Neural progenitor cell (in vitro differentiated cells): ENCODE measurements around the gene AFF2. TPM values are rescaled to one million over a fixed set of nuclear protein-coding genes. Genes with fewer than 3 reads are reported as not detected.

ENCODE experiments used
- DNase-seq: peaks from one replicate; pipeline ENCODE4 v3.0.0-alpha.2; 2016; ENCODE audit warnings: low spot score
- H2AFZ ChIP-seq: fragments of 200-600 bp; sonication (generic); replicated peaks from 2 replicates; pipeline ENCODE4 v1.6.1; 2016; ENCODE audit warnings: antibody characterized with exemption
- H3F3A ChIP-seq: fragments of 200-600 bp; sonication (generic); 2 replicates; pipeline ENCODE4 v1.6.1; 2016; ENCODE audit warnings: antibody characterized with exemption, low read depth
- H3K27ac ChIP-seq: fragments of 200-600 bp; sonication (generic); 2 replicates; pipeline ENCODE4 v1.5.1; 2016; ENCODE audit warnings: mild to moderate bottlenecking
- H3K27me3 ChIP-seq: fragments of 200-600 bp; sonication (generic); 2 replicates; pipeline ENCODE4 v1.6.1; 2016; ENCODE audit warnings: mild to moderate bottlenecking, moderate library complexity
- H3K36me3 ChIP-seq: fragments of 200-600 bp; sonication (generic); 2 replicates; pipeline ENCODE4 v1.5.1; 2016
- H3K4me1 ChIP-seq: fragments of 200-600 bp; sonication (generic); 2 replicates; pipeline ENCODE4 v1.6.1; 2016; ENCODE audit warnings: mixed run types
- H3K4me2 ChIP-seq: fragments of 200-600 bp; sonication (generic); 2 replicates; pipeline ENCODE4 v1.6.1; 2016
- H3K4me3 ChIP-seq: fragments of 200-600 bp; sonication (generic); 2 replicates; pipeline ENCODE4 v1.5.1; 2016
- H3K79me2 ChIP-seq: fragments of 200-600 bp; sonication (generic); 2 replicates; pipeline ENCODE4 v1.6.1; 2016; ENCODE audit warnings: low read depth
- H3K9ac ChIP-seq: fragments of 200-600 bp; sonication (generic); 2 replicates; pipeline ENCODE4 v1.6.1; 2016
- H3K9me3 ChIP-seq: fragments of 200-600 bp; sonication (generic); 2 replicates; pipeline ENCODE4 v1.5.1; 2016; ENCODE audit warnings: low read depth
- H4K20me1 ChIP-seq: fragments of 200-600 bp; sonication (generic); 2 replicates; pipeline ENCODE4 v1.6.1; 2016; ENCODE audit warnings: low read depth
- H3K27ac Mint-ChIP-seq: 3 replicates; pipeline ENCODE4 v1.8.0; 2021; ENCODE audit warnings: mixed read lengths
- H3K27me3 Mint-ChIP-seq: 2 replicates; pipeline ENCODE4 v1.8.0; 2022; ENCODE audit warnings: low read depth, mild to moderate bottlenecking, inconsistent platforms, moderate library complexity, mixed read lengths; ENCODE audit not compliant: insufficient read depth
- H3K36me3 Mint-ChIP-seq: 3 replicates; pipeline ENCODE4 v1.8.0; 2021; ENCODE audit warnings: mixed read lengths
- H3K4me1 Mint-ChIP-seq: 3 replicates; pipeline ENCODE4 v1.8.0; 2021; ENCODE audit warnings: mixed read lengths
- H3K4me3 Mint-ChIP-seq: 3 replicates; pipeline ENCODE4 v1.8.0; 2021; ENCODE audit warnings: mild to moderate bottlenecking, moderate library complexity, mixed read lengths
- H3K9me3 Mint-ChIP-seq: 3 replicates; pipeline ENCODE4 v1.8.0; 2020; ENCODE audit warnings: mixed read lengths
- CTCF ChIP-seq: fragments of 200-600 bp; sonication (generic); IDR thresholded peaks from 2 replicates; pipeline ENCODE4 v1.5.1; 2017; ENCODE audit warnings: antibody characterized with exemption, mild to moderate bottlenecking
- EZH2 ChIP-seq: fragments of 200-600 bp; sonication (generic); IDR thresholded peaks from 2 replicates; pipeline ENCODE4 v1.6.1; 2017; ENCODE audit warnings: antibody characterized with exemption, mild to moderate bottlenecking, moderate library complexity
- EZH2phosphoT487 ChIP-seq: fragments of 200-600 bp; sonication (generic); IDR thresholded peaks from 2 replicates; pipeline ENCODE4 v1.6.1; 2017; ENCODE audit warnings: antibody characterized with exemption
- total RNA-seq: library from RNA; depleted of rRNA; stranded (reverse); fragments of >200 nt; gene quantifications from 2 replicates; pipeline ENCODE4 v1.2.3, GENCODE V29; 2015; ENCODE audit warnings: low replicate concordance

The AFF2 gene
- total RNA-seq, 1 donor from 2014 or later = 13.5 TPM

GRCh38 chrX:148878371-148878770, 378.0 kb downstream of the AFF2 start:
- no peak overlapping the region for H3K27ac ChIP-seq
- H3K27ac Mint-ChIP-seq = no peak overlapping the region
- H3K9me3 Mint-ChIP-seq = no peaks in the 10 kb centered on the region
- no peak overlapping the region for H3K4me3 Mint-ChIP-seq
- no peaks in the 10 kb centered on the region for H3F3A ChIP-seq
- H3K79me2 ChIP-seq = no peaks in the 10 kb centered on the region
- no peaks in the 10 kb centered on the region for H3K27me3 ChIP-seq
- H3K4me2 ChIP-seq = no peak overlapping the region
- H3K36me3 ChIP-seq = no peaks in the 10 kb centered on the region
- H3K27me3 Mint-ChIP-seq = no peaks in the 10 kb centered on the region
- no peaks in the 10 kb centered on the region for H3K9me3 ChIP-seq
- no peaks in the 10 kb centered on the region for H3K4me1 ChIP-seq
- H4K20me1 ChIP-seq = no peaks in the 10 kb centered on the region
- no peaks in the 10 kb centered on the region for H3K4me1 Mint-ChIP-seq
- no peak overlapping the region for H3K4me3 ChIP-seq
- no peaks in the 10 kb centered on the region for H3K36me3 Mint-ChIP-seq
- H3K9ac ChIP-seq = no peak overlapping the region
- TF ChIP-seq CTCF = no peak
- no peak for TF ChIP-seq EZH2
- no peak for TF ChIP-seq EZH2phosphoT487
- H2AFZ ChIP-seq = no peak overlapping the region
- no peak for DNase-seq

GRCh38 chrX:148885203-148885602, 384.8 kb downstream of the AFF2 start:
- H3K4me3 ChIP-seq = no peak overlapping the region
- no peak overlapping the region for H3K4me2 ChIP-seq
- TF ChIP-seq EZH2phosphoT487 (no peak), CTCF (peak; percentile 7), EZH2 (no peak)
- H3F3A ChIP-seq = no peaks in the 10 kb centered on the region
- Mint-ChIP-seq H3K27ac (no peak overlapping the region), H3K4me1 (no peaks in the 10 kb centered on the region), H3K27me3 (no peaks in the 10 kb centered on the region), H3K4me3 (no peak overlapping the region), H3K36me3 (no peaks in the 10 kb centered on the region), H3K9me3 (no peaks in the 10 kb centered on the region)
- H3K9me3 ChIP-seq = no peaks in the 10 kb centered on the region
- no peaks in the 10 kb centered on the region for H3K79me2 ChIP-seq
- no peak overlapping the region for H2AFZ ChIP-seq
- DNase-seq = no peak
- H4K20me1 ChIP-seq = no peaks in the 10 kb centered on the region
- H3K9ac ChIP-seq = no peak overlapping the region
- no peak overlapping the region for H3K27ac ChIP-seq
- H3K4me1 ChIP-seq = no peaks in the 10 kb centered on the region
- no peaks in the 10 kb centered on the region for H3K36me3 ChIP-seq
- no peaks in the 10 kb centered on the region for H3K27me3 ChIP-seq

GRCh38 chrX:148893395-148893794, 393.0 kb downstream of the AFF2 start:
- H3K9me3 Mint-ChIP-seq = peaks cover 2% of the 10 kb centered on the region
- Histone ChIP-seq H3K9ac (no peak overlapping the region), H3K4me3 (no peak overlapping the region), H3K9me3 (no peaks in the 10 kb centered on the region), H3K27me3 (no peaks in the 10 kb centered on the region), H4K20me1 (no peaks in the 10 kb centered on the region), H3K4me1 (no peaks in the 10 kb centered on the region), H3K79me2 (no peaks in the 10 kb centered on the region), H3K27ac (no peak overlapping the region), H2AFZ (no peak overlapping the region), H3K36me3 (no peaks in the 10 kb centered on the region), H3K4me2 (no peak overlapping the region), H3F3A (no peaks in the 10 kb centered on the region)
- TF ChIP-seq CTCF (no peak), EZH2phosphoT487 (no peak), EZH2 (no peak)
- peaks cover 2% of the 10 kb centered on the region for H3K36me3 Mint-ChIP-seq
- no peak overlapping the region for H3K27ac Mint-ChIP-seq
- H3K4me3 Mint-ChIP-seq = no peak overlapping the region
- no peaks in the 10 kb centered on the region for H3K27me3 Mint-ChIP-seq
- no peak for DNase-seq
- H3K4me1 Mint-ChIP-seq = no peaks in the 10 kb centered on the region

GRCh38 chrX:148902581-148902980, 402.2 kb downstream of the AFF2 start:
- no peaks in the 10 kb centered on the region for H3K4me1 ChIP-seq
- no peaks in the 10 kb centered on the region for H3F3A ChIP-seq
- no peaks in the 10 kb centered on the region for H3K9me3 ChIP-seq
- H4K20me1 ChIP-seq = no peaks in the 10 kb centered on the region
- no peak overlapping the region for H2AFZ ChIP-seq
- Mint-ChIP-seq H3K27me3 (peaks cover 3% of the 10 kb centered on the region), H3K4me3 (no peak overlapping the region), H3K9me3 (peaks cover 10% of the 10 kb centered on the region), H3K4me1 (peaks cover 20% of the 10 kb centered on the region), H3K27ac (no peak overlapping the region), H3K36me3 (peaks cover 3% of the 10 kb centered on the region)
- no peak for DNase-seq
- TF ChIP-seq EZH2 = no peak
- TF ChIP-seq EZH2phosphoT487 = no peak
- no peak for TF ChIP-seq CTCF
- no peak overlapping the region for H3K4me3 ChIP-seq
- no peak overlapping the region for H3K4me2 ChIP-seq
- no peaks in the 10 kb centered on the region for H3K36me3 ChIP-seq
- no peak overlapping the region for H3K27ac ChIP-seq
- no peak overlapping the region for H3K9ac ChIP-seq
- no peaks in the 10 kb centered on the region for H3K27me3 ChIP-seq
- H3K79me2 ChIP-seq = no peaks in the 10 kb centered on the region
